ENCODE results near the gene MAPK6.
"Not testable (repeated sequence)": the region's sequence is repeated elsewhere in the genome, so short reads cannot be mapped to it uniquely, and the experiment has no call there.

The MAPK6 gene

DNA sequence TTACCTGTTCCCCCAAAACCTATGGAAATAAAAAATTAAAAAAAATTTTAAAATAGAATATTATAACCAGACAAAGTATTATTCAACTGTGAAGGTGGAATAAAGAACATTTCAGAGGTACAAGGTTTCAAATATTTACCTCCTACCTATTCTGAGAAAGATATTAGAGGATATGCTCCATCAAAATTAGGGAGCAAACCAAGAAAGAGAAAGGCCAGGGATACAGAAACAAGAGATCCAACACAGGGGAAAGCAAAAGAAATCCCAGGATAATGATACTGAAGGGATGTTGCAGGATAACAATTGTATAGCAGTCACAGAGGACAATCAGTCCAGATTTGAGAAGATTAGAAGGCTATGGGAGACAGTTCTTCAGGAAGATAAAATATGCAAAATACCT, 71.2 kb downstream of the MAPK6 start:
- H3K36me3 ChIP-seq = no peaks in the 10 kb centered on the region
- H3K27ac ChIP-seq = no peak overlapping the region
- no peak overlapping the region for H3K4me3 ChIP-seq (ENCODE audit: low read depth in 1 of 2, low read length in 1 of 2)
- H3K27me3 ChIP-seq = peaks cover 10% of the 10 kb centered on the region
- H3K4me1 ChIP-seq (ENCODE audit: control insufficient read depth in 1 of 2, insufficient read depth in 1 of 2, low read depth in 1 of 2, low read length in 1 of 2) = no peaks in the 10 kb centered on the region
- no peak for TF ChIP-seq CTCF (IDR thresholded peaks at IDR 0.05)
- H3K9me3 ChIP-seq = no peaks in the 10 kb centered on the region

- no peaks in the 10 kb centered on the region for H3K4me1 ChIP-seq (ENCODE audit: control insufficient read depth in 1 of 2, insufficient read depth in 1 of 2, low read depth in 1 of 2, low read length in 1 of 2)
- no peak overlapping the region for H3K27ac ChIP-seq
- H3K4me3 ChIP-seq (ENCODE audit: low read depth in 1 of 2, low read length in 1 of 2) = no peak overlapping the region
- no peak for TF ChIP-seq CTCF (IDR thresholded peaks at IDR 0.05)
- no peaks in the 10 kb centered on the region for H3K9me3 ChIP-seq
- H3K27me3 ChIP-seq = peaks cover 10% of the 10 kb centered on the region
- H3K36me3 ChIP-seq = no peaks in the 10 kb centered on the region
These were observed 74.1 kb downstream of the MAPK6 start for GRCh38 chr15:52093167-52093538.

- H3K4me3 ChIP-seq (ENCODE audit: low read depth in 1 of 2, low read length in 1 of 2) = no peak overlapping the region
- H3K36me3 ChIP-seq = no peaks in the 10 kb centered on the region
- no peaks in the 10 kb centered on the region for H3K4me1 ChIP-seq (ENCODE audit: control insufficient read depth in 1 of 2, insufficient read depth in 1 of 2, low read depth in 1 of 2, low read length in 1 of 2)
- H3K9me3 ChIP-seq = no peaks in the 10 kb centered on the region
- H3K27me3 ChIP-seq = peaks cover 10% of the 10 kb centered on the region
- H3K27ac ChIP-seq = no peak overlapping the region
- no peak for TF ChIP-seq CTCF (IDR thresholded peaks at IDR 0.05)
These were observed 74.8 kb downstream of the MAPK6 start for GRCh38 chr15:52093539-52094510.

GRCh38 chr15:52094811-52095584, 76.0 kb downstream of the MAPK6 start:
- TF ChIP-seq CTCF (IDR thresholded peaks at IDR 0.05) = no peak
- H3K4me1 ChIP-seq (ENCODE audit: control insufficient read depth in 1 of 2, insufficient read depth in 1 of 2, low read depth in 1 of 2, low read length in 1 of 2) = no peaks in the 10 kb centered on the region
- no peaks in the 10 kb centered on the region for H3K36me3 ChIP-seq
- H3K27ac ChIP-seq = no peak overlapping the region
- H3K9me3 ChIP-seq = no peaks in the 10 kb centered on the region
- H3K27me3 ChIP-seq = peaks cover 10% of the 10 kb centered on the region
- H3K4me3 ChIP-seq (ENCODE audit: low read depth in 1 of 2, low read length in 1 of 2) = no peak overlapping the region

DNA sequence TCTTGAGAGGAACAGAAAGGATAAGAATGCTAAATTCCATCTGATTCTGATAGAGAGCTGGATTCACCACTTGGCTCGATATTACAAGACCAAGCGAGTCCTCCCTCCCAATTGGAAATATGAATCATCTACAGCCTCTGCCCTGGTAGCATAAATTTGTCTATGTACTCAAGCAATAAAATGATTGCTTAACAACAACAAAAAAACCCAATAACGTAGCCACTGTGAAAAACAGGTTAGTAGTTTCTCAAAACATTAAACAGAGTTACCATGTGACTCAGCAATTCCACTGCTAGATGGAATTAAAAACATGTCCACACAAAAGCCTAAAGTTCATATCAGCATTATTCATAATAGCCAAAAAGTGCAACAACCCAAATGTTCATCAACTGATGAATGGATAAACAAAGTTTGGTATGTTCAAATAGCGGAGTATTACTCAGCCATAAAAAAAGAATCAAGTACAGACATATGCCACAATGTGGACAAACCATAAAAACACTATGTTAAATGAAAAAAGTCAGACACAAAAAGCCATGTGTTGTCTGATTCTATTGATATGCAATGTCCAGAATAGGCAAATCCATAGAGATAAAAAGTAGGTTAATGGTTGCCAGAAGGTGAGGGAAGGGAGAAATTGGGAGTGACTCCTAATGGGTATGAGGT, 76.7 kb downstream of the MAPK6 start:
- Histone ChIP-seq H3K27ac (no peak overlapping the region), H3K27me3 (peaks cover 10% of the 10 kb centered on the region), H3K4me3 (ENCODE audit: low read depth in 1 of 2, low read length in 1 of 2) (no peak overlapping the region)

GRCh38 chr15:52096536-52096935, 77.5 kb downstream of the MAPK6 start:
- not testable (repeated sequence) for H3K27ac ChIP-seq; H3K9me3 ChIP-seq; H3K4me1 ChIP-seq (ENCODE audit: control insufficient read depth in 1 of 2, insufficient read depth in 1 of 2, low read depth in 1 of 2, low read length in 1 of 2); H3K4me3 ChIP-seq (ENCODE audit: low read depth in 1 of 2, low read length in 1 of 2); H3K36me3 ChIP-seq
- peaks cover 10% of the 10 kb centered on the region for H3K27me3 ChIP-seq

More for the DNA sequence above, 76.7 kb downstream of the MAPK6 start:
- Histone ChIP-seq H3K36me3 (no peaks in the 10 kb centered on the region), H3K4me1 (ENCODE audit: control insufficient read depth in 1 of 2, insufficient read depth in 1 of 2, low read depth in 1 of 2, low read length in 1 of 2) (no peaks in the 10 kb centered on the region), H3K9me3 (no peaks in the 10 kb centered on the region)
- no peak for TF ChIP-seq CTCF (IDR thresholded peaks at IDR 0.05)

All from neutrophil (primary cell).